Left ventricle myocardium inferior (tissue), 1 donor: Measurements from ENCODE around the gene ZNF594. TPM values are rescaled to one million over a fixed set of nuclear protein-coding genes. Genes with fewer than 3 reads are reported as not detected.
"Not testable (repeated sequence)": the region's sequence is repeated elsewhere in the genome, so short reads cannot be mapped to it uniquely, and the experiment has no call there.

Experiments
- DNase-seq: peaks from one replicate; pipeline ENCODE4 v3.0.0-alpha.2; 2020
- H3K27ac ChIP-seq: fragments of 200-600 bp; replicated peaks from 2 replicates; pipeline ENCODE4 v1.8.0; 2021
- H3K27me3 ChIP-seq: fragments of 200-600 bp; 2 replicates; pipeline ENCODE4 v1.8.0; 2021; ENCODE audit warnings: low read depth
- H3K36me3 ChIP-seq: fragments of 200-600 bp; 2 replicates; pipeline ENCODE4 v1.8.0; 2021
- H3K4me1 ChIP-seq: fragments of 200-600 bp; 2 replicates; pipeline ENCODE4 v1.8.0; 2021
- H3K4me3 ChIP-seq: fragments of 200-600 bp; 2 replicates; pipeline ENCODE4 v1.8.0; 2021; ENCODE audit warnings: mild to moderate bottlenecking, moderate library complexity
- H3K9me3 ChIP-seq: fragments of 200-600 bp; replicated peaks from 2 replicates; pipeline ENCODE4 v1.8.0; 2021
- CTCF ChIP-seq: fragments of 200-600 bp; IDR thresholded peaks from 2 replicates; pipeline ENCODE4 v1.8.0; 2021; ENCODE audit warnings: antibody characterized with exemption, mild to moderate bottlenecking, borderline replicate concordance
- intact Hi-C: fragments of 100-400 bp; cut with micrococcal nuclease; formaldehyde crosslinking; loops from one replicate; pipeline ENCODE4 v1.11.0; 2022
- total RNA-seq: library from RNA; stranded (reverse); fragmentation: NEBNext Ultra II Directional; extraction: Animal tissue kit (Norgen Biotek cat#: 25700); gene quantifications from one replicate; pipeline ENCODE4 v1.2.1, GENCODE V29; 2021
- donor health status: DM: no; HTN: yes; CAD: no; lungs with severe emphysema.

The ZNF594 gene
- total RNA-seq, 1 donor from 2014 or later = 7.7 TPM

- DNase-seq = no peak
- TF ChIP-seq CTCF = no peak
- peaks cover 5% of the 10 kb centered on the region for H3K4me1 ChIP-seq
- H3K4me3 ChIP-seq = no peak overlapping the region
- no peaks in the 10 kb centered on the region for H3K9me3 ChIP-seq
- intact Hi-C loops = no loop called here
- H3K27ac ChIP-seq = no peak overlapping the region
- H3K36me3 ChIP-seq = peaks cover 32% of the 10 kb centered on the region
- no peaks in the 10 kb centered on the region for H3K27me3 ChIP-seq
Measured at GRCh38 chr17:5219536-5219935, 27.9 kb upstream of the ZNF594 start.

- H3K27ac ChIP-seq, intact Hi-C loops, DNase-seq, H3K27me3 ChIP-seq, H3K4me1 ChIP-seq, H3K9me3 ChIP-seq, H3K4me3 ChIP-seq: not testable (repeated sequence)
- H3K36me3 ChIP-seq = peaks cover 29% of the 10 kb centered on the region
Measured at GRCh38 chr17:5217562-5217961, 25.9 kb upstream of the ZNF594 start.

- Histone ChIP-seq H3K27ac (no peak overlapping the region), H3K36me3 (peaks cover 24% of the 10 kb centered on the region), H3K4me1 (no peaks in the 10 kb centered on the region), H3K4me3 (no peak overlapping the region), H3K27me3 (no peaks in the 10 kb centered on the region), H3K9me3 (no peaks in the 10 kb centered on the region)
- intact Hi-C loops = no loop called here
- DNase-seq = no peak
- no peak for TF ChIP-seq CTCF
Measured at GRCh38 chr17:5211458-5211857, 19.8 kb upstream of the ZNF594 start.

- no peak for DNase-seq
- Histone ChIP-seq H3K9me3 (no peaks in the 10 kb centered on the region), H3K27ac (no peak overlapping the region), H3K36me3 (peaks cover 17% of the 10 kb centered on the region), H3K4me1 (no peaks in the 10 kb centered on the region), H3K4me3 (no peak overlapping the region), H3K27me3 (no peaks in the 10 kb centered on the region)
- intact Hi-C loops = no loop called here
- no peak for TF ChIP-seq CTCF
Measured at GRCh38 chr17:5210614-5211252, 19.1 kb upstream of the ZNF594 start.

- no peak for TF ChIP-seq CTCF
- peaks cover 11% of the 10 kb centered on the region for H3K36me3 ChIP-seq
- H3K27me3 ChIP-seq = no peaks in the 10 kb centered on the region
- H3K4me3 ChIP-seq = no peak overlapping the region
- H3K9me3 ChIP-seq = no peaks in the 10 kb centered on the region
- H3K4me1 ChIP-seq = no peaks in the 10 kb centered on the region
- intact Hi-C loops = no loop called here
- H3K27ac ChIP-seq = no peak overlapping the region
- no peak for DNase-seq
Measured at GRCh38 chr17:5210091-5210490, 18.4 kb upstream of the ZNF594 start.

- H3K27ac ChIP-seq = no peak overlapping the region
- H3K27me3 ChIP-seq = no peaks in the 10 kb centered on the region
- H3K36me3 ChIP-seq = peaks cover 5% of the 10 kb centered on the region
- no peak for TF ChIP-seq CTCF
- H3K9me3 ChIP-seq = no peaks in the 10 kb centered on the region
- H3K4me1 ChIP-seq = no peaks in the 10 kb centered on the region
- intact Hi-C loops = no loop called here
- DNase-seq = no peak
- H3K4me3 ChIP-seq = no peak overlapping the region
Measured at GRCh38 chr17:5209396-5209795, 17.7 kb upstream of the ZNF594 start.
